ENCODE results near the gene IL17RE.
A peak's percentile ranks its signal among the peaks of the same experiment; 100 is the strongest.
"Not testable (repeated sequence)": the region's sequence is repeated elsewhere in the genome, so short reads cannot be mapped to it uniquely, and the experiment has no call there.

The IL17RE gene, protein sequence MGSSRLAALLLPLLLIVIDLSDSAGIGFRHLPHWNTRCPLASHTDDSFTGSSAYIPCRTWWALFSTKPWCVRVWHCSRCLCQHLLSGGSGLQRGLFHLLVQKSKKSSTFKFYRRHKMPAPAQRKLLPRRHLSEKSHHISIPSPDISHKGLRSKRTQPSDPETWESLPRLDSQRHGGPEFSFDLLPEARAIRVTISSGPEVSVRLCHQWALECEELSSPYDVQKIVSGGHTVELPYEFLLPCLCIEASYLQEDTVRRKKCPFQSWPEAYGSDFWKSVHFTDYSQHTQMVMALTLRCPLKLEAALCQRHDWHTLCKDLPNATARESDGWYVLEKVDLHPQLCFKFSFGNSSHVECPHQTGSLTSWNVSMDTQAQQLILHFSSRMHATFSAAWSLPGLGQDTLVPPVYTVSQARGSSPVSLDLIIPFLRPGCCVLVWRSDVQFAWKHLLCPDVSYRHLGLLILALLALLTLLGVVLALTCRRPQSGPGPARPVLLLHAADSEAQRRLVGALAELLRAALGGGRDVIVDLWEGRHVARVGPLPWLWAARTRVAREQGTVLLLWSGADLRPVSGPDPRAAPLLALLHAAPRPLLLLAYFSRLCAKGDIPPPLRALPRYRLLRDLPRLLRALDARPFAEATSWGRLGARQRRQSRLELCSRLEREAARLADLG

DNA sequence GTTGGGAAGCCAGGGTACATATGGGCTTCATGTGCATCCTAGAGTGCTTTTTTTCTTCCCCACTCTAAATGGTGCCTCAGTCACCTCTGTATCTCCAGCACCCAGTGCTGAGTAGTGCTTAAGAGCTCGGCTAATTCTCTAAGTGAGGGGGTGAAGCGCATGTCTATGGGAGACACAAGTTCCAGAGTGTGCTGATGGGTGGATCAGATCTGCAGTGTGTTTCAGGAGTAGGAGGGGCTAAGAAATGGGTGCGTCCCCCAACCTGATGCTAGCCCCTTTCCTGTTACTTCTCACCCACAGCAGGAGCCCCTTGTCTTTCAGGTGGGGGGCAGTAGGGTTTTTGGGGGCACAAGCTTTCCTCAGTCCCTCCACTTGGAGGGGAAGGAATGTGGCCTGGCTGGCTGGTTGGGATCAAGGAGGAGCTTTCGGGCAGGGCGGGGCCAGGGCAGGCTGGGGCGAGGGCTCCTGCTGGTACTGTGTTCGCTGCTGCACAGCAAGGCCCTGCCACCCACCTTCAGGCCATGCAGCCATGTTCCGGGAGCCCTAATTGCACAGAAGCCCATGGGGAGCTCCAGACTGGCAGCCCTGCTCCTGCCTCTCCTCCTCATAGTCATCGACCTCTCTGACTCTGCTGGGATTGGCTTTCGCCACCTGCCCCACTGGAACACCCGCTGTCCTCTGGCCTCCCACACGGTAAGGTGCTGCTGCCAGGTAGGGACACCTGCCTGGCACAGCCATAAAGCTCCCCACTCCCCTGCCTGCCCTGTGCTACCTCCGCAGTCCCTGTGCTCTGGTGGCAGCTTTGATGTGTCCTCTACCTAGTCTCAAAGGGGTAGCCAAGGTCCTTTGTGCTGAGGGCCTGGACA lies at the start of gene IL17RE:
Gene IL17RE (plus strand): TSS at position 477 of the 866 bp plus-strand sequence. CDS start 85 bp downstream, at position 562.
- DNase-seq (ENCODE audit: low spot score): peak; percentile 59

DNA sequence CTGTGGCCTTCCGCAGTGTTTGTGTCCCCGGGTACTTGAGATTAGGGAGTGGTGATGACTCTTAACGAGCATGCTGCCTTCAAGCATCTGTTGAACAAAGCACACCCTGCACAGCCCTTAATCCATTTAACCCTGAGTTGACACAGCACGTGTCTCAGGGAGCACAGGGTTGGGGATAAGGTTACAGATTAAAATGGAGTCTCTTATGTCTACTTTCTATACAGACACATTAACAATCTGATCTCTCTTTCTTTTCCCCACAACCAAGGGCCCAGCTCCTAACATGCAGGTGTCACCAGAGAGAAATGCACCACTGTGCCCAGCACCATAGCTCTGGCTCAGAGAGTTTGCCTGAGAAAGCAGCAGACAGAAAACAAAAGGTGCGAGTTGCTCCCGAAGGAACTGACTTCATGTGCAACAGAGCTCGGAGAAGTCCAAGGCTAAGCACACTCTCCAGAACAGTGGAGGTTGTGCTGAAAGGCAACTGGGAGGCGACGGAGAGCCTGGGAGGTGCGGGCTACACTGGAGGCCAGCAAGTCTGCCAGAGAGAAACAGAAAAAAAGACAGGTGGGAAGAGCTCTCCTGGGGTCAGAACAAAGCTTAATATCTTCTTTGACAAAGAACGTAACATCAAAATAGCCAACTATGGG lies 48.2 kb upstream of the IL17RE start:
- not testable (repeated sequence) for DNase-seq (ENCODE audit: low spot score)

DNA sequence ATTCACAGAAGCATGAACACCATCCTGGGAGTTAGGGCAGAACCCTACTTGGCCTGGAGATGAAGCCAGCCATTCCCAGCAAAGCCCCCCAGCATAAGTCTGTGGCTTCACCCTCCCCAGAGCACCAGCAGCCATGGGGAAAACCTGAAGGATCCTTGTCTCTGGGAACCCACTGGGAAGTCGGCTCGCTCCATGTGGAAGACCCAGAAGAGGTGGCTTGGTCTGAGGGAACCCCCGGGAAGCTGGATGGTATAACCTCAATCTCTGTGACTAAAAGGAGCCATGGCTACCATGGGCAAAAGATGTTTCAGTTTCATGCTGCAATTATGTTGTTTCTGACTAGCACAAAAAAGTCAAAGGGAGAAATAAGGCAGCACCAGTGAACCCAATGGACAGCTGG lies 47.1 kb upstream of the IL17RE start:
- DNase-seq (ENCODE audit: low spot score): no peak

DNA sequence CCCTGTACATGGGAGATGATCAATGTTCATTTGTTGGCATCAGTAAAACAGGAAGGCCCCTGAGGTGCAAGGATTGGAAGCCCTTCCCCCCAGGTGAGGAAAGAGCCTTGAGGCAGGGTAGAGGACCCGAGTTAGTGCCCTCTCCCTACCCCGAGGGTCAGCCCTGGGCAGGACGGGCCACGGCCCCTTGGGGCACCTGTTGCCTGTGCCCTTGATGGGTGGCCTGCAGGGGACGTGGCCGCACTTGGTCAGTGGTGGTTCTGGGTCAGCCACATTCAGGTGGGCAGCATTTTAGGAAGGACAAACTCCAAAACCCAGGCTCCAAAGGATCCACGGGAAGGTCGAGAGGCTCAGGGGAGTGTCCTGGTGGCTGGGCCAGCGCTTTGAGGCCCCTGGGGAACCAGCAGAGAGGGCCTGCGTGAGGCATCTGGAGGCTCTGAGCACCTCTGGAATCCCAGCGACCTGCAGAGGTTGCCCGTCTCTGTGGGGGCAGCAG lies 43.1 kb upstream of the IL17RE start:
- no peak for DNase-seq (ENCODE audit: low spot score)

DNA sequence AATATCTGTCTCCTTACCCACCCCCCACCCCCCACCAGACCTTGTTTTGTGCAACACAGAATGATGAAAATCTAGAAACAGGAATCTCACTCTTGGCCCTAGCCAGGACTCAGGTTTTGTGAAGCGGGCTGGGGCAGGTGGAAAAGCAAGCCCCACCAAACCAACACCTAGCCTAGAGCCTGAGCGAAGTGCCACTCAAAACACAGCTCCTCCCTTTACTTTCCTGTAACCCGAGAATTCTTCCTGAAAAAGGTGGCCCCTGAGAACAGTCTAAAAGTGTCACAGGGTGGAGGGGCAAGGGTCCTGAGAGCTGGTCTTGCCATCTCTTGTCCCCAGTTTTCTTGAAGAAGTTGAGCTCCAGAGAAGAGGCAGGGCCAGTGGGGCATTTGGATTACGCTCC lies 41.4 kb upstream of the IL17RE start:
- DNase-seq (ENCODE audit: low spot score): no peak

DNA sequence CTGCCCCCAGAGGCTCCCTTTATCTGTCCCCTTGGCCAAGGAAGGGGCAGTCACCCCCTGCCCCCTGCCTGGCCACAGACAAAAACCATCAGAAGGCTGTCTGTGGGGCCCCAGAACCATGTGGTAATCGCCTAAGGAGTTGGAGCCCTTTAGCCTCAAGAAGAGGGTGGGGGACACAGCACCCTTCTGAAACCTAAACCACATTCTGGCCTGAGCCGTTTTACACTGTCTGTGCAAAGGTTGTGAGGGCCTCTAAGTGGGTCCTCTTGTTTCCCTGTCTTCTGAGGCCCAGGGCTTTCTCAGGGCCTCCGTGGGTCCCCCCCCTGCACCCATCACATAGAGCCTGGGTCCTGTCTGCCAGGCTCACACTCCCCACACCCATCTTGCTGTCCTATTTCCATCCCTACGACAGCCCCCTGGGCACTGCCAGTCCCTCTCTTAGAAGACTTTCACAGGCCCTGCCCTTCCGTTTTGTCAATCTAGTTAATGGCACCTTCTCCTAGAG lies 41.0 kb upstream of the IL17RE start:
- DNase-seq (ENCODE audit: low spot score): no peak

DNA sequence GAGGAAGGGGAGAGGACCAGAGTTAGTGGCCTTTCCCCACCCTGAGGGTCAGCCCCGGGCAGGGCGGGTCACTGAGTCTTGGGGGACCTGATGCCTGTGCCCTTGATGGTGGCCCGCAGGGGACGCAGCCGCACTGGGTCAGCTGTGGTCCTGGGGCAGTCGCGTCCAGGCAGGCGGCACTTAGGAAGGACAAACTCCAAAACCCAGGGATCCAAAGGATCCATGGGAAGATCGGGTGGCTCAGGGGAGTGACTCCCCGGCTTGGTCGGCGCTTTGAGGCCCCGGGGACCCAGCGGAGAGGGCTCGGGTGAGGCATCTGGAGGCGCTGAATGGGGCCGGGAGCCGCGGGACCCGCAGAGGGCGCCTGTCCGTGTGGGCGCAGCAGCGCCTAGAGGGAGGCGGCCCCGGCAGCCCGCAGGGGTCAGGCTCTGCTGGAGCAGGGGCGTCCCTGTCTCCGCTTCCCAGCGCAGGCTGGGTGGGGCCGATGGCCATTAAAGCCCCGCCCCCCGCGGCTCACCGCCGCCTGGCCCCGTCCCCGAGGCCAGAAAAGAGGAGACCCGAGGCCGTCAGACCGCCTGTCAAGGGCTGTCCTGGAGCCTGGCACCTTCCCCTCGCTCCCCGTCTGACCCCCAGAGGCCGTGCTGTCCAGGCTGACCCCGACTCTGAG lies 40.1 kb upstream of the IL17RE start:
- DNase-seq (ENCODE audit: low spot score): peak; percentile 85

DNA sequence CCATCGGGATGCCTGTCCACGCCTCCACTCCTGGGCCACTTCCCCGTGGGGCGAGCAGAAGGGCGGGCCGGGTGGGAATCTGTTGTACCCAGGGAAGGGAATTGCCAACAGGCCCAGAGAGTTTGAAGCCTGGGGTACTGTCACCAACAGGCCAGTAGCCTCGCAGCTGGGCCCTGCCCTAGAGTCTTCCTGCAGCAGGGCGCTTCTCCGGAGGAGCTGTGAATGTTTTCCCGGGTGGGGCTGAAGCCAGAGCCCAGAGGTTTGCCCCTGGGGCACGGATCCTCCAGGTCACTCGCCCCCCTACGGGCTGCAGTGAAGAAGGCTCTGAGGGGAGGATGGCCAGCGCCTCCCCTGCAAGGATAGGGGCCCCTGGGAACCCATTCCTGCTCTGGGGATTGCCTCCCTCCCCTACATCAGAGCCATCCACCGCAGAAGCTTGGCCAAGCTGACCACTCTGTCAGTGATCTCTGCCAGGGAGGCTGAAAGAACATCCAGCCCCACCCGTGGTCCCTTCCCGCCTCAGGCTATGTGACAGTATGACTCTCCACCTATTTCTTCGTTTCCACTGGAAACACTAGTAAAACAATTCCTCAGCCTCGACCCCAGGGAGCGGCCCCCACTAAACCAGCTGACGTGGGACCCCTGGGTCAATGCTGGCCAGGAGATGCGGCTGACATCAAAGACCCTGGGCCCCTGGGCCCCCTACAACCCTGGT lies 39.4 kb upstream of the IL17RE start:
- no peak for DNase-seq (ENCODE audit: low spot score)

DNA sequence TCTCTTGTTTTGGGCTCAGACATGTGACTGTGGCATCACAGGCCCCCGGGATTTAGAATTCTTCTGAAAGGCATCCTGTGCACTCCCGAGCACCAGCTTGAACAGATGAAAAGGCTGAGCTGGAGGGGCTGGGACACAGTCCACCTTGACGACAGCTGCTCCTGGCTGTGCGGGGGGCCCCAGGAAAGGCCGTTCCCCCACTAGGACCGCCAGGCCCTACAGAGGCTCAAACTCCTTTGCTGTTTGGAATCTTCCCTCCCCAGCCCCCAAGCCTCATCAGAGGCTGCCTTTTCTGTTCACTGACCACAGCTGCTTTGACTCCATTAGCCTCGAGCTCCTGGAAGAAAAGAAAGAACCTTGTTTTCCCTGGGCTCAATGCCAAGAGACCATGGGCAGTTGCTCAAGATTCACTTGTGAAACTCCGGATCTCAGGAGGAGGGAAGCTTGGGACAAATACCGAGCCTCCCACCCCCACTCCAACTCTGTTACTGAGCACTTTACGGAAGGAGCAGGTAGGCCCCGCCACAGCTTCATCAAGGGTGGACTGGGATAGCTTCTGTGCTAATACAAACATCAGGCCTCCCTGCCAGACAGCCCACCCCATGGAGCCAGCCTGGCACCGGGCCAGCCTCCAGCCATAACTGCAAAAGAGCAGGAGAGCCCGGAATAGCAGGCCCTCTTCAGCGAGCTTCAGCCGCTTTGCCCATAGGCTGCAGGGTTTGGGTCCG lies 38.3 kb upstream of the IL17RE start:
- peak; percentile 27 for DNase-seq (ENCODE audit: low spot score)

DNA sequence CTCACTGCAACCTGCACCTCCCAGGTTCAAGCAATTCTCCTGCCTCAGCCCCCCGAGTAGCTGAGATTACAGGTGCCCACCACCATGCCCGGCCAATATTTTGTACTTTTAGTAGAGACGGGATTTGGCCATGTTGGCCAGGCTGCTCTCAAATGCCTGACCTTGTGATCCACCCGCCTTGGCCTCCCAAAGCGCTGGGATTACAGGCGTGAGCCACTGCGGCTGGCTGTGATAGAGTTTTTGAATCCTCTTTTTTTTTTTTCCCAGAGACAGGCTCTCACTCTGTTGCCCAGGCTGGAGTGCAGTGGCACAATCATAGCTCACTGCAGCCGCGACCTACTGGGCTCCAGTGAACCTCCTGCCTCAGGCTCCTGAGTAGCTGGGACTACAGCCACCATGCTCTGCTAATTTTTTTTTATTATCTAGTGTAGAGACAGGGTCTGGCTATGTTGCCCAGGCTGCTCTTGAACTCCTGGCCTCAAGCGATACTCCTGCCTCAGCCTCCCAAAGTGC lies 37.5 kb upstream of the IL17RE start:
- not testable (repeated sequence) for DNase-seq (ENCODE audit: low spot score)

DNA sequence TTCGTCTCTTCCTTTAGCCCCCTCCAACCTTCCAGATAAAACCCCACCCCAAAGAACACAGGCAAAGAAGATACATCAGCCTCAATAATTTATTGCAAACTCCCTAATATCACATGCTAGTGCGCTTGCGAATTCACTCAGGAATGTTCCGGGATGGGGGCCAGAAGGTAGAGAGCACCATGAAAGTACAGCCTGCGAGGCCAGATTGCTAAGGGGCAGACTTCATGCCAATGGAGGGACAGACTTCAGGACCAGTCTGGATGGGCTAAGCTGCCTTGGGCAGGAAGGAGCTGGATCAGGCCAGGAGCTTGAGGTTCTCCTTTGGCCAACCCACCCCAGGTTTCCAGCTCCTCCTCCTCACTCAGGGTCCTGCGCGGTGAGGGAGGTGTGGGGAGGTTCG lies 36.0 kb upstream of the IL17RE start:
- no peak for DNase-seq (ENCODE audit: low spot score)

DNA sequence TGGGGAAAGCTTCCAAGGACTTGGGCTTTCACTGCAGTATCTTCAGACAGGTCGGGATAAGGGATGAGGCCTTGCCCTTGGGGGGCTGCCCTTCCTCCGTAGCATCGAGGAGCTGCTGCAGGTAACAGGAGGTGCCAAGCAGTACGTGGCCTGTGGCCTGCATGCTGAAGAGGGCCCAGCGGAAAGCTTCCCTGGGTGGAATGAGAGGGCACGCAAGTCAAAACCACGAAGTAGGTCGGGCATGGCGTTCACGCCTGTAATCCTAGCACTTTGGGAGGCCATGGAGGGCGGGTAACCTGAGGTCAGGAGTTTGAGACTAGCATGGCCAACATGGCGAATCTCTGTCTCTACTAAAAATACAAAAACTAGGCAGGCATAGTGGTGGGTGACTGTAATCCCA lies 35.5 kb upstream of the IL17RE start:
- no peak for DNase-seq (ENCODE audit: low spot score)

DNA sequence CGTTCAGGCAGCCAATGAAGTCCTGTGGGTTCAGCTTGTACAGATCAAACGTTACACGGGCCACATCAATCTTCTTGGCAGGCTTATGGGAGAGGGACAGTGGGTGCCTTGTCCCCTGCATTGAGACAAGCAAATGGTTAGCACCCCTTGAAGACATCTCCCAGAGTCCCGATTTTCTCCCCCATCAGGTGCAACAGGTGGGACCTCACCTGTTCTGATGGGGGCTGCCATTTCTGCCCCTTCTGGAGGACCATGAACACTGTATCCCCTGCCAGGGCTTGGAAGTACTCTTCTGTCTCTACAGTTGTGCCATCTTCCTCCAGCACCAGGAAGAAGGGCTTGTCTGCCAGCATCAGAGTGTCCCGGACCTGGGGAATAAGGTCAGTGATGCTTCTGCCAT lies 32.7 kb upstream of the IL17RE start:
- DNase-seq (ENCODE audit: low spot score): no peak

DNA sequence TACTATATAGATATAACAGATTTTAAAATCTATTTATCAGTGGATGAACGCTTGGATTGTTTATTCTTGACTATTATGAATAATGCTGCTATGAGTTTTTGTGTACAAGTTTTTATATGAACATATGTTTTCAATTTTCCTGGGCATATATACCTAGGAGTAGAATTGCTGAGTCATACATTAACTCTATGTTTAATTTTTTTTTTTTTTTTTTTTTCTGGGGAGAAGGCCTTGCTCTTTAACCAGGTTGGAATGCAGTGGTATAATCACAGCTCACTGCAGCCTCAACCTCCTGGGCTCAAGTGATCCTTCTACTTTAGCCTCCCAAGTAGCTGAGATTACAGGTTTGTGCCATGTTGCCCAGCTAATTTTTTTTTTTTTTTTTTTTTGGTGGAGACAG lies 31.7 kb upstream of the IL17RE start:
- DNase-seq (ENCODE audit: low spot score): no peak

DNA sequence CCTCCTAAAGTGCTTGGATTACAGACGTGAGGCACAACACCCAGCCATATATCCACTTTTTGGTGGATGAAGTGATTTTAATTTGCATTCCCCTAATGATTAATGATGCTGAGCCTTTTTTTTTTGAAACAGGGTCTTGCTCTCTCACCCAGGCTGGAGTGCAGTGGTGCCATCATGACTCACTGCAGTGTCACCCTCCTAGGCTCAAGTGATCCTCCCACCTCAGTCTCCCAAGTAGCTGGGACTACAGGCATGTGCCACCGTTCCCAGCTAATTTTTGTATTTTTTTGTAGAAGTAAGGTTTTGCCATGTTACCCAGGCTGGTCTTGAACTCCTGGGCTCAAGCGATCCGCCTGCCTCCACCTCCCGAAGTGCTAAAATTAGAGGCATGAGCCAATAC lies 30.6 kb upstream of the IL17RE start:
- DNase-seq (ENCODE audit: low spot score): not testable (repeated sequence)

DNA sequence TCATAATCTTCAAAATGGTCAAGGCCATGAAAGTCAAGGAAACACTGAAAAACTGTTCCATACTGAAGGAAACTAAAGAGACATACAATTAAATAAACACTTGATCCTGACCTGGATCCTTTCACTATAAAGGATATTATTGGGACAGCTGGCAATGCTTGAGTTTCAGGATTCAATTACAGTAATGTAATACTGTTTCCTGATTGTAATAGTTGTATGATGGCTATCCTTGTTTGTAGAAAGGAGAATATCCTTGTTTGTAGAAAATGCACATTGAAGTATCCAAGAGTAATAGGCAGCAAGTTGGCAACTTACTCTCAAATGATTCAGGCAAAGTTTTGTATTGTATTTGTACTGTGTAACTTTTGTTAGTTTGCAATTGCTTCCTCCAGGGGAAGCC lies 27.2 kb upstream of the IL17RE start:
- no peak for DNase-seq (ENCODE audit: low spot score)

DNA sequence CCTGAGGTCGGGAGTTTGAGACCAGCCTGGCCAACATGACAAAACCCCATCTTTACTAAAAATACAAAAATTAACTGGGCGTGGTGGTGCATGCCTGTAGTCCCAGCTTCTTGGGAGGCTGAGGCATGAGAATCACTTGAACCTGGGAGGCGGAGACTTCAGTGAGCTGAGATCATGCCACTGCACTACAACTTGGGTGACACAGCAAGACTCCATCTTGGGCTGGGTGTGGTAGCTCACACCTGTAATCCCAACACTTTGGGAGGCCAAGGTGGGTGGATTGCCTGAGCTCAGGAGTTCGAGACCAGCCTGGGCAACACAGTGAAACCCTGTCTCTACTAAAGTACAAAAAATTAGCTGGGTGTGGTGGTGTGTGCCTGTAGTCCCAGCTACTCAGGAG lies 26.4 kb upstream of the IL17RE start:
- DNase-seq (ENCODE audit: low spot score): not testable (repeated sequence)

DNA sequence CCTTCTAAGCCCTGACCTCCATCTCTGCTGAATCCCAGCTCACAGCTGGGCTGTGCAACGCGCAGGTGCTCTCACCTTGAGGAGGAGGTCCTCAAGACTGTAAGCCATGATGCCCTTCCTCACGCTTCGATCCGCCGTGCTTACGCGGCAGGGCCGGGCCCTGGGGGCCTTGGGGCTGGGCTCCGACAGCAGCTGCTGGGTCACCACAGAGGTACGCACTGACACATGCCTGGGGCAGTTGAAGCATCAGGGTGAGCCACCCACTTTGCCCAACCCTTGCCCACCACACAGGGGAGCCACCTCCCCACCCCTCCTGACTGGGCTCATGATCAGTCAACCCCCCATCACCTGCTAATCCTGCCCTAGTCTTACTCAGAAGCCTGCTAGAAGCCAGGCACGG lies 25.7 kb upstream of the IL17RE start:
- DNase-seq (ENCODE audit: low spot score): no peak

DNA sequence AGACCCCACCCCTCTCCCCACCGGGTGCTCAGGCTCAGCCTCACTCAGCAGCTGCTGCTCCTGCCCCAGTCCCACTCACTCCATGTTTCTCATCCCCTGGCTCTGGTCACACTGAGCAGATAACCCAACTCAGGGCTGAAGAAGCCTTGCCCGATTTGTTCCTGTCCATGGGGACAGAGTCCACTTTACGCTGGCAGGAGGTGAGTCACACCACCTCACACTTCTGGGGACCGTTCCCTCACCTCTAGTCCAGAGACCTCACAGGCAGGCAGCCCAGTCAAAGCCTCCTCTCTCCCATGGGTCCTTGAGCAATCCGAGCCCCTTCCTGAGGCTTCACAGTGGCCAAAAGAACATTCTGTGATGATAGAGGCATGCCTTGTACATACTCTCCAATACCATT lies 23.9 kb upstream of the IL17RE start:
- no peak for DNase-seq (ENCODE audit: low spot score)

Measured in AG20443 (cell line).